Stimulated activated naive CD8-positive, alpha-beta T cell treated with anti-CD3 and anti-CD28 coated beads, Interleukin-15, Interleukin-2, amounts not matched to agents 100 ng/mL and 50 ng/mL, for 24 hours (primary cell): ENCODE data around the gene FRMD4A.
"Not testable (repeated sequence)": the region's sequence is repeated elsewhere in the genome, so short reads cannot be mapped to it uniquely, and the experiment has no call there.

Experiments
- H3K27ac Mint-ChIP-seq: one replicate; pipeline ENCODE4 v1.8.0; 2021; ENCODE audit warnings: mild to moderate bottlenecking, mixed read lengths
- H3K27me3 Mint-ChIP-seq: one replicate; pipeline ENCODE4 v1.8.0; 2021; ENCODE audit warnings: mixed read lengths
- H3K36me3 Mint-ChIP-seq: one replicate; pipeline ENCODE4 v1.8.0; 2021; ENCODE audit warnings: low read depth, mixed read lengths
- H3K4me1 Mint-ChIP-seq: one replicate; pipeline ENCODE4 v1.8.0; 2021; ENCODE audit warnings: low read depth, mixed read lengths
- H3K4me3 Mint-ChIP-seq: one replicate; pipeline ENCODE4 v1.8.0; 2021; ENCODE audit warnings: mild to moderate bottlenecking, mixed read lengths
- H3K9me3 Mint-ChIP-seq: one replicate; pipeline ENCODE4 v1.8.0; 2021; ENCODE audit warnings: mixed read lengths

The FRMD4A gene

GRCh38 chr10:13775786-13776775 is 554.6 kb downstream of the FRMD4A start:
- Mint-ChIP-seq H3K36me3 (no peaks in the 10 kb centered on the region), H3K4me3 (no peak overlapping the region), H3K4me1 (no peaks in the 10 kb centered on the region), H3K27me3 (peaks cover 18% of the 10 kb centered on the region), H3K27ac (no peak overlapping the region), H3K9me3 (no peaks in the 10 kb centered on the region)

DNA sequence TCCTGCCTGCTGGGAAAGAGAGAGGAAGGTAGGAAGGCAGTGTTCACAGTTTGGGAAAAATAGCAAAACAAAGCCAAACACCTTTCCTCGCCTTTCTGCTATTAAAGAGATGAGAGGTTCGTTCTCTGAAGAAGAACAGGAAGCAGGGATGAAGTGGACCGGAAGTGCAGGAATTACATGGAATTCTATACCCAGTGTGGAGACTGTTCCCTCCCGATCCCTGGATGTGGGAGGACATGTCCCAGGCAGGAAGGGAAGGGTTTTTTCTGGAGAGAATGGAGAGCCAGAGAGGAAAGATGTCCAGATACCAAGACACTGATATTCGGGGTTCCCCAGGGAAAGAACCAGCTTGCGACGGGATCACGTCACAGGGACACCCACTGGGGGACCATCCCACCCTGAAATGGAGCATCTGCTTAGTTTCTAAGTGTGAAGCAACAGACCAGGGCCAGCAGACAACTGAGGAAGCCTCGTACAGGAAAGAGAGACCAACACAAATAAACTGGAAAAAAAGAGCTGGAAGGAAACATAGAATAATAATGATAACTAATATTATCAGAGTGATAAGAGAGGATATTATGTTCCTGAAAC is 556.3 kb downstream of the FRMD4A start:
- Mint-ChIP-seq H3K4me1 (no peaks in the 10 kb centered on the region), H3K9me3 (no peaks in the 10 kb centered on the region), H3K27me3 (peaks cover 28% of the 10 kb centered on the region), H3K36me3 (no peaks in the 10 kb centered on the region), H3K4me3 (no peak overlapping the region), H3K27ac (no peak overlapping the region)

GRCh38 chr10:13773496-13774170 is 557.1 kb downstream of the FRMD4A start:
- Mint-ChIP-seq H3K27me3 (peaks cover 28% of the 10 kb centered on the region), H3K27ac (no peak overlapping the region), H3K4me1 (no peaks in the 10 kb centered on the region), H3K4me3 (no peak overlapping the region), H3K9me3 (no peaks in the 10 kb centered on the region), H3K36me3 (no peaks in the 10 kb centered on the region)

DNA sequence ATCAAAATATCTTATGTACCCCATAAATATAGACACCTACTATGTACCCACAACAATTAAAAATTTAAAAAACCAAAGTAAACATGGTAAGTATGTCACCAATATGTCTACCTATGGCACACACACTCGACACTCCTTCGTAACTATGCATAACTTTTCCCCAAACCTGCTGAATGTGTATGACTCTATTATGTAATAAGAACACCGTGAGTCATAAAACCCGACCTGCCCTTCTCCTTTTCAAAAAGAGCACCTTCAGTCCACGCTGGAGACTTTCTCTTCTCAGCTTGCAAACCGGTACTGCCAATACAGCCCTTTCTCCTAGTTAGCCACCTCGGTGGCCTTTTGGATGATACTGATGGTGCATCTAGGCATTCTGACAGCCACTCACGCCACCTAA is 557.7 kb downstream of the FRMD4A start:
- H3K9me3 Mint-ChIP-seq = no peaks in the 10 kb centered on the region

GRCh38 chr10:13771992-13772391 is 558.7 kb downstream of the FRMD4A start:
- H3K9me3 Mint-ChIP-seq = no peaks in the 10 kb centered on the region
- no peak overlapping the region for H3K4me3 Mint-ChIP-seq
- peaks cover 31% of the 10 kb centered on the region for H3K27me3 Mint-ChIP-seq
- H3K4me1 Mint-ChIP-seq = no peaks in the 10 kb centered on the region
- H3K36me3 Mint-ChIP-seq = no peaks in the 10 kb centered on the region
- no peak overlapping the region for H3K27ac Mint-ChIP-seq

More for the DNA sequence above, 557.7 kb downstream of the FRMD4A start:
- H3K4me3 Mint-ChIP-seq = no peak overlapping the region
- no peaks in the 10 kb centered on the region for H3K4me1 Mint-ChIP-seq
- peaks cover 29% of the 10 kb centered on the region for H3K27me3 Mint-ChIP-seq
- H3K36me3 Mint-ChIP-seq = no peaks in the 10 kb centered on the region
- no peak overlapping the region for H3K27ac Mint-ChIP-seq

GRCh38 chr10:13770760-13771493 is 559.8 kb downstream of the FRMD4A start:
- Mint-ChIP-seq H3K4me1 (no peaks in the 10 kb centered on the region), H3K36me3 (no peaks in the 10 kb centered on the region), H3K27ac (no peak overlapping the region), H3K27me3 (peaks cover 31% of the 10 kb centered on the region), H3K4me3 (no peak overlapping the region), H3K9me3 (no peaks in the 10 kb centered on the region)

- Mint-ChIP-seq H3K4me1 (no peaks in the 10 kb centered on the region), H3K27me3 (peaks cover 27% of the 10 kb centered on the region), H3K36me3 (no peaks in the 10 kb centered on the region)
These were observed 560.8 kb downstream of the FRMD4A start for GRCh38 chr10:13769946-13770345.

DNA sequence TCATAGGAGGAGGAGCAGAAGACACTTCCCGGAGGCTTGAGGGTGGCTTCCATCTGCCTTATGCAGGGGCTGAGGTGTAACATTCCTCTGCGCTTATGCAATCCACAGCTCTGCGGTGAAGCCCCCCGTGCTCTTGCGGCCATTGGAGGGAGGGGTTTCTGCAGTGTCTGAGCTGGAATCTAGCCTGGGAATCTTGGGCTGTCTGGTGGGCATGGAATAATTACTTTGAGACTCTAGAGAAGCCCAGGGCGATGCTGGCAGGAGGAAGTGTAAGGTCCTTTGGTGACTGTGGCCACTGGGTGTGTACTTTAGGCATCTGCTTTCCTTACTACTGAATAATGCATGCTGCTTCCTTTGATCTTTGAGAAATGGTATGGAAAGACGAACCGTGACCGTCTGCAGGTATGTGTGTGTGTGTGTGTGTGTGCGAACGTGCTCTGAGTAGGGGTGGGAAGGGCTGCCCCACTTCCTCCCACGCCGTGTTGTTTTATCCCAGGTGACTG is 563.0 kb downstream of the FRMD4A start:
- no peak overlapping the region for H3K27ac Mint-ChIP-seq
- H3K4me1 Mint-ChIP-seq = no peaks in the 10 kb centered on the region
- no peaks in the 10 kb centered on the region for H3K9me3 Mint-ChIP-seq
- H3K27me3 Mint-ChIP-seq = peaks cover 15% of the 10 kb centered on the region
- H3K4me3 Mint-ChIP-seq = no peak overlapping the region
- H3K36me3 Mint-ChIP-seq = no peaks in the 10 kb centered on the region

More at GRCh38 chr10:13769946-13770345, 560.8 kb downstream of the FRMD4A start:
- H3K27ac Mint-ChIP-seq = no peak overlapping the region
- no peaks in the 10 kb centered on the region for H3K9me3 Mint-ChIP-seq
- H3K4me3 Mint-ChIP-seq = no peak overlapping the region

GRCh38 chr10:13767148-13767547 is 563.6 kb downstream of the FRMD4A start:
- H3K4me1 Mint-ChIP-seq, H3K9me3 Mint-ChIP-seq, H3K4me3 Mint-ChIP-seq, H3K36me3 Mint-ChIP-seq, H3K27ac Mint-ChIP-seq: not testable (repeated sequence)
- H3K27me3 Mint-ChIP-seq = peaks cover 12% of the 10 kb centered on the region

- H3K4me3 Mint-ChIP-seq = no peak overlapping the region
- H3K4me1 Mint-ChIP-seq = no peaks in the 10 kb centered on the region
- no peaks in the 10 kb centered on the region for H3K36me3 Mint-ChIP-seq
- H3K27ac Mint-ChIP-seq = no peak overlapping the region
- peaks cover 10% of the 10 kb centered on the region for H3K27me3 Mint-ChIP-seq
- H3K9me3 Mint-ChIP-seq = no peaks in the 10 kb centered on the region
These were observed 564.9 kb downstream of the FRMD4A start for GRCh38 chr10:13765641-13766341.

DNA sequence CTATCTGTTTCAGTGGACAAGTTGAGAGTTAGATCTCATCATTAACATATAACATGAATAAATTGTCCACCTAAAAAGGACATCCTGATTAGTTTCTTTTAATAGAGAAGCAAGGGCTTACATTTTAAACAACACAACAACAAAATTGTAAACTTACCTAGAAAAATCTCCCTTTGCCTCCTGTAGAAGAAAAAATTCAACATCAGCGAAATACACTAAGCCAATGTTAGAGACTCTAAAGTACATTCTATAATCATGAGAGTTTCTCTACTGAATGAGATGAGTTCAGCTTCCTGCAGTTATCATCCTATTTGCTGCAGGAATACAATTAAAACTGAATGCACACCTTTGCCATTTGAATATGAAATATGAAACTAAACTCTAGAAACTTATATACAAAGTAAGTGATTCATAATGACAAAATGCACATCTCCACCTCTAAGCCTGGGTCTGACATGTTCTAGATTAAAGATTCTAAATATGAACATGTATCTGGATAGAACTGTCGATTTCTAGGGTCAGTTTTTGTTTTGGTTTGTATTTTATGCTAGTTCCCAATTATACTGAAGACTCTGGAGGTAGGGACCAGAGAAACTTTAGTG is 569.1 kb downstream of the FRMD4A start:
- Mint-ChIP-seq H3K36me3 (no peaks in the 10 kb centered on the region), H3K9me3 (no peaks in the 10 kb centered on the region), H3K27ac (no peak overlapping the region), H3K4me3 (no peak overlapping the region), H3K4me1 (peaks cover 3% of the 10 kb centered on the region), H3K27me3 (no peaks in the 10 kb centered on the region)

DNA sequence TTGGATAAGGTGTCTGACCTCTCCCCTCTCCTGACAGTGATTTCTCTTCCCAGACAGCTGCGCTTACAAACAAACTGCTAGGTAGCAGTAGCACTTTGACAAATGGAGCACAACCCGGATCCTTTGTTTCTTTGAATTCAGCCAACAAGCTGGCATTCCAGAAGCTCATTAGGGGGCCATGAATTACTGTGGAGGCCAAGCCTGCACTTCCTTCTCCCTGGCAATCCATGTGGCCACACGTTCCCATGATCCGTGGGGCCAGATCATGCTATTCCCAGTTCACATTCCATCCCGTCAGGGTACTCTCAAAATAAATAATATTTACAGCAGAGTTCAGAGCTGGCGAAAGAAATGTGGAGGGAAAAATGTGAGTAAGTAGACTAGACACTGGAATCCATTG is 571.6 kb downstream of the FRMD4A start:
- H3K36me3 Mint-ChIP-seq = no peaks in the 10 kb centered on the region
- H3K9me3 Mint-ChIP-seq = no peaks in the 10 kb centered on the region
- no peak overlapping the region for H3K4me3 Mint-ChIP-seq
- no peaks in the 10 kb centered on the region for H3K27me3 Mint-ChIP-seq
- peaks cover 3% of the 10 kb centered on the region for H3K4me1 Mint-ChIP-seq
- H3K27ac Mint-ChIP-seq = no peak overlapping the region

DNA sequence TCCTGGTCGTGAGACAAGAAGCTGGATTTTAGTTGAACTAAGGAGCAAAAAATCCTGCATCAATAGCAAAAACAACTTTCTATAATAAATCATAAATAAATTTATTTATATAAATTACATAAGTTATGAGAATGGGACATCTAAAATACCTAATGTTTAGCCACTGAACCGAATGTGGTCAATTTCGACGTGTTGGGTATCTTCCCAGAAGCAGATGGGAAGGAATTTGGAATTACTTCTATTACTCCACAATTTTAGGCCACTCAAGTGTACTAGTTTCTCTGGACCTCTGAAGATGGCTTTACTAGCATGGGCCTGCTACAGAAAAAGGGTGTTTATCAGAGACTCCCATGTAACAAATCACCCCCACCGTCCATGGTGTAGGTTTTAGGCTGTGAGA is 572.0 kb downstream of the FRMD4A start:
- no peaks in the 10 kb centered on the region for H3K27me3 Mint-ChIP-seq
- H3K4me1 Mint-ChIP-seq = peaks cover 3% of the 10 kb centered on the region
- no peaks in the 10 kb centered on the region for H3K9me3 Mint-ChIP-seq
- H3K27ac Mint-ChIP-seq = no peak overlapping the region
- no peak overlapping the region for H3K4me3 Mint-ChIP-seq
- H3K36me3 Mint-ChIP-seq = no peaks in the 10 kb centered on the region

GRCh38 chr10:13758312-13758711 is 572.4 kb downstream of the FRMD4A start:
- Mint-ChIP-seq H3K4me3 (no peak overlapping the region), H3K36me3 (no peaks in the 10 kb centered on the region), H3K27me3 (no peaks in the 10 kb centered on the region), H3K9me3 (no peaks in the 10 kb centered on the region), H3K4me1 (peaks cover 3% of the 10 kb centered on the region), H3K27ac (no peak overlapping the region)
